Stimulated activated naive CD8-positive, alpha-beta T cell treated with anti-CD3 and anti-CD28 coated beads, Interleukin-15, Interleukin-2, amounts not matched to agents 100 ng/mL and 50 ng/mL, for 24 hours (primary cell): Measurements from ENCODE around the gene KLHDC8B.

Source experiments
- H3K27ac Mint-ChIP-seq: one replicate; pipeline ENCODE4 v1.8.0; 2021; ENCODE audit warnings: mild to moderate bottlenecking, mixed read lengths
- H3K27me3 Mint-ChIP-seq: one replicate; pipeline ENCODE4 v1.8.0; 2021; ENCODE audit warnings: mixed read lengths
- H3K36me3 Mint-ChIP-seq: one replicate; pipeline ENCODE4 v1.8.0; 2021; ENCODE audit warnings: low read depth, mixed read lengths
- H3K4me1 Mint-ChIP-seq: one replicate; pipeline ENCODE4 v1.8.0; 2021; ENCODE audit warnings: low read depth, mixed read lengths
- H3K4me3 Mint-ChIP-seq: one replicate; pipeline ENCODE4 v1.8.0; 2021; ENCODE audit warnings: mild to moderate bottlenecking, mixed read lengths
- H3K9me3 Mint-ChIP-seq: one replicate; pipeline ENCODE4 v1.8.0; 2021; ENCODE audit warnings: mixed read lengths

Gene KLHDC8B

DNA sequence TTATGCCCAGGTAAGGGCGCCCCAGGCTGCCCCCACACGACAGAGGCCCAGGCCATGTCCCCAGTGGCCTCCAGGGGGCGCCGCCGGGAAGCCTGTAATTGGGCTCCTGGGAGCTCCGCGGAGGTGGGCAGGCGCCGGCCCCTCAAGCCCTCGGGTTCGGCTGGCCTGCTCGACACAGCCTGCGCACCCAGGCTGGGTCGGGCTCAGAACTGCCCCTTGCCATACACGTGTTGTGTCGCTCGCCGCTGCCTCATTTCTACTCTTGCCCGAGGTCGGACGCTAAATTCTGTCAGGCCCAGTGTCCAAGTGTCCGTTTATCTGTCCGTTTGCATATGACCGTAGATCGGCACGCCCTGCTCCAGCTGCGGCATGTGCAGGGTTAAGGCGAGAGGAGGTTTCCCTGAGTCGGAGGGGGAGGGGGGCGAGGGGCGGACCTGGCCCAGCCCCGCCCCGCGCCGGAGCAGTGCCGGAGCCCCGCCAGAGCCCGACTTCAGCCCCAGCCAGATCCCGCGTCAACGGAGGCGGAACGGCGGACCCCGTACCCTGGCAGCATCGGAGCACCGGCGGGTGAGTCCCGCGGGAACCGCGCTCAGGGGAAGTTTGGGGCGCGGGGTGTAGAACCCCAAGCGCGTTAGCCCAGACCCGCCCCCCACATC is at the start of gene KLHDC8B:
TSS of gene KLHDC8B (plus strand) at position 480 of the 656 bp plus-strand sequence. CDS start 1,172 bp downstream, outside the sequence.
- Mint-ChIP-seq H3K27me3 (no peaks in the 10 kb centered on the region), H3K36me3 (no peaks in the 10 kb centered on the region), H3K4me3 (peak within 1 kb of the TSS; percentile 81), H3K27ac (peak within 1 kb of the TSS; percentile 59), H3K9me3 (no peaks in the 10 kb centered on the region), H3K4me1 (peaks cover 18% of the 10 kb centered on the region)

DNA sequence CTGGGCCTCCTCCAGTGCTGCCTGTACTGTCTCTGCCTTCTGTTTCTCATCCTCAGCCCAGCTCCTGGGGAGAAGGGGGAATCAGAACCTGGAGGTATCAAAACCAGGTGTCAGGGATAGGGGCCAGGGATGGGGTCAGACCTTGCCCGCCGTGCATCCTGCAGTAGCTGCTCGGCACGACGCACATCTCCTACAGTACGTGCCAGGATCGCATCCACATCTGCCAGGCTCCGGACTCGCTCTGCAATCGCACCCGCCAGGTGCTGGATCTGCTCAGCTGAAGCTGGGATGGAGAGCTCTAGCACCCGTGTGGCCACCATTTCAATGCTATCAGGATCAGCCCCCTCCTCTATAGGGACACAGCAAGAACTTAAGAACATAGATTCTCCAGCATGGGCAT is 49.4 kb upstream of the KLHDC8B start:
- Mint-ChIP-seq H3K4me1 (peaks cover 19% of the 10 kb centered on the region), H3K36me3 (peaks cover 17% of the 10 kb centered on the region), H3K4me3 (no peak overlapping the region), H3K9me3 (no peaks in the 10 kb centered on the region), H3K27me3 (no peaks in the 10 kb centered on the region), H3K27ac (peak overlapping the region; percentile 82)

DNA sequence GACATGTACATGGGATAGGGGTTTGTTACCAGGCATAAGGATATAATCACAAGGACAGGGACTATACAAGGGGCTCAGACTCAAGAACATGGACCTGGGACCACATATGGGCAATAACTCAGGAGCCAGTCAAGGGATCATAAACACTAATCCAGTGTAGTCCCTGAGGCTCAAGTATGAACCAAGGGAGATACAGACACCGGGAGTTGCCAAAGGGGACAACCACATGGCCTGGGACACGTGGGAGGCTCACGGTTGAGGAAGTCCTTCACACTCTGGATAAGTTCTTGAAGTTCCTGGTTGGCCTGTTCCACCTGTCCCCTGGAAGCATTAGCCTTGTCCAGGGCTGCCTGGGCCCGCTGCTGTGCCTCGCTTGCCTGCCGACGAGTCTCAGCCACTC is 48.9 kb upstream of the KLHDC8B start:
- H3K4me1 Mint-ChIP-seq = peaks cover 19% of the 10 kb centered on the region
- H3K36me3 Mint-ChIP-seq = peaks cover 14% of the 10 kb centered on the region
- H3K27me3 Mint-ChIP-seq = no peaks in the 10 kb centered on the region
- H3K27ac Mint-ChIP-seq = no peak overlapping the region
- H3K9me3 Mint-ChIP-seq = no peaks in the 10 kb centered on the region
- H3K4me3 Mint-ChIP-seq = no peak overlapping the region

DNA sequence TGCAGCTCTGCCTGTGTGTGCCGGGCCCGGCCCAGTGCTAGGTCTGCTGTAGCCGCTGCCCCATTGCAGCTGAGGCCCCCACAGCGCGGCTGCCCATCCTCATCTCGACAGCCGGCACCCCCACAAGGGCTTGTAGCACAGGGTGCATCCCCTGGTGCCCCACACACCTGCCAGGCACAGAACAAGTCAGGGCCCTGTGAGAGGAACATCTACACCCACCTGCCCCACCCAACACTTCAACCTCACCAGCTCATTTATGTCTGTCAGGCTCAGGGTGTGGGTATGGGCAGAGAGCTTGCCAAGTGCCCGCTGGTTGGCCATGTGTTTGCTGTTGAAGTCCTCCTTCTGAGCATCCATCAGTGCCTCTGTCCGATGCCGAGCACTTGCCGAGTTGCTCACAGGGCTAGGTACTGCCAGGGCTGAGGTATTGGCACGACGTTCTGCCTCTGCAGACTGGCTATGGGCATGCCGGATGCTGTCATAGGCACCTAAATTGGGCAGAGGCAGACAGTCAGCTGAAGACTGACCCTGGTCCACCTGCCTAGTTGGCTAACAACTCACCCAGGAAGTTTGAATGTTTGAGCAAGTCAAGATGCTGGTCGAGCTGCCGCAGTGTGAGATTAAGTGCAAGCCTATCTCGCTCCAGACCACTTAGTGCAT is 48.4 kb upstream of the KLHDC8B start:
- H3K4me1 Mint-ChIP-seq = peaks cover 19% of the 10 kb centered on the region
- peaks cover 8% of the 10 kb centered on the region for H3K36me3 Mint-ChIP-seq
- no peak overlapping the region for H3K4me3 Mint-ChIP-seq
- no peak overlapping the region for H3K27ac Mint-ChIP-seq
- H3K9me3 Mint-ChIP-seq = no peaks in the 10 kb centered on the region
- no peaks in the 10 kb centered on the region for H3K27me3 Mint-ChIP-seq

DNA sequence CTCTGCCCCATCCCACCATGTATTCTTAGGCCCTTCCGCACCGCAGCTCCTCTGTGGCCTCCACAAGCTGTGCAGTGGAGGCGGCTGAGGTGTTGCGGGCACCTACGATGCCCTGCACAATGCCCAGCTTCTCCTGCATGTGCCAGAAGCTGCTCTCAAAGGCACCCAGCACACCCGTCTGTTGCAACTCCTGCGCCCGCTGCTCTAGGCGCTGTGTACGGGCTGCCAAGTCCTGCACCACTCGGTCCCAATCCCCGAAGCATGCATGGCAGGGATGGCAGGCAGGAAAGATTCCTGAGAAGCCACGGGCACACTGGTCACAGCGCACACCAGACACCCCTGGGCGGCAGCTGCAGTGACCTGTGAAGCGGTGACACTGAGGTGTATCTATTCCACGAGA is 47.7 kb upstream of the KLHDC8B start:
- Mint-ChIP-seq H3K9me3 (no peaks in the 10 kb centered on the region), H3K4me3 (no peak overlapping the region), H3K27ac (no peak overlapping the region)

DNA sequence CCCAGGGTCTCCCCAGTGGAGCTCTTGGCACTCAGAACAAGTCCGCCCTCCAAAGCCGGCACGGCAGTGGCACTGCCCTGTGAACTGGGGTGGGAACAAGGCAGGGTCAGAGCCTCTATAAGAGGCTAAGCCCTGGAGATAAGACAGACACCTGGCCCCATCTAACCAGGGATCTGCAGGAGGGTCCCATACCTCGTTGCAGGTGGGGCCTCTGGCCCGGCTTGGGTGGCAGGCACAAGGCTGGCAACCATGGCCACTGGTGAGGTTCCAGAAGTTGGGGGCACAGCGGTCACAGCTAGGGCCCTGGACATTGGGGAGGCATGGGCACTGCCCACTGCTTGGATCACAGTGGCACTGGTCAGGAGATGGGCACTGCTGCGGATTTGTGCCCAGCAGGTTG is 47.2 kb upstream of the KLHDC8B start:
- no peak overlapping the region for H3K4me3 Mint-ChIP-seq
- peaks cover 14% of the 10 kb centered on the region for H3K4me1 Mint-ChIP-seq
- no peak overlapping the region for H3K27ac Mint-ChIP-seq
- peaks cover under 1% of the 10 kb centered on the region for H3K36me3 Mint-ChIP-seq
- no peaks in the 10 kb centered on the region for H3K9me3 Mint-ChIP-seq
- no peaks in the 10 kb centered on the region for H3K27me3 Mint-ChIP-seq

More for the DNA sequence above, 47.7 kb upstream of the KLHDC8B start:
- Mint-ChIP-seq H3K27me3 (no peaks in the 10 kb centered on the region), H3K36me3 (peaks cover 6% of the 10 kb centered on the region), H3K4me1 (peaks cover 19% of the 10 kb centered on the region)

DNA sequence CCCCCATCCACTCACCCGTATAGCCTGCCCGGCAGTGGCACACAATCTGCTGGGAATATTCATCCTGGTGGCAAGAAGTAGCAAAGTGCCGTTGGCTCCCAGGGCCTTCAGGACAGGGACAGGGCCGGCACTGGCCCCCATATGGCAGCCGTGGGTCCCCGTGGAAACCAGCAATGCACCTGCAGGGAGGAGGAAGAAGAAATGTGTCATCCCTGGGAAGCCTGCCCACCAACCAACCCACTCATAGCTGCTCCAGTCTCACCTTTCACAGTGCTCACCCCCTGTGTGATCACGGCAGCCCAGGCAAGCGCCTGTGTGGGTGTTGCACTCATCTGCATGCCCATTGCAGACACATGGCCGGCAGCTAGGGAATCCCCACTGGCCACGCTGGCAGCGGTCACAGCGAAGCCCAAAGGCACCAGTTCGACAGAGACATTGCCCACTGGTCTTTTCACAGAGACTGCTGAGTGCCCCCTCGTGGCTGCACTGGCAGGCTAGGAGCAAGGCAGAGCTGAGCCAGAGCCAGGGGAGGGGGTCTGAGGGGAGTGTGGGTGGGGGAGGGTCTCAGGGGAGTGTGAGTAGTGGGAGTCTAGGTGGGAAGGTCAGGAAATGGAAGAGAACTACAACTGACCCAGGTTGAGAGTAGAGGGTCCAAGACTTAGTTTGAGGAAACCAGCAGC is 46.3 kb upstream of the KLHDC8B start:
- H3K9me3 Mint-ChIP-seq = no peaks in the 10 kb centered on the region
- no peaks in the 10 kb centered on the region for H3K27me3 Mint-ChIP-seq
- H3K27ac Mint-ChIP-seq = no peak overlapping the region
- peaks cover 5% of the 10 kb centered on the region for H3K4me1 Mint-ChIP-seq
- no peaks in the 10 kb centered on the region for H3K36me3 Mint-ChIP-seq
- no peak overlapping the region for H3K4me3 Mint-ChIP-seq

DNA sequence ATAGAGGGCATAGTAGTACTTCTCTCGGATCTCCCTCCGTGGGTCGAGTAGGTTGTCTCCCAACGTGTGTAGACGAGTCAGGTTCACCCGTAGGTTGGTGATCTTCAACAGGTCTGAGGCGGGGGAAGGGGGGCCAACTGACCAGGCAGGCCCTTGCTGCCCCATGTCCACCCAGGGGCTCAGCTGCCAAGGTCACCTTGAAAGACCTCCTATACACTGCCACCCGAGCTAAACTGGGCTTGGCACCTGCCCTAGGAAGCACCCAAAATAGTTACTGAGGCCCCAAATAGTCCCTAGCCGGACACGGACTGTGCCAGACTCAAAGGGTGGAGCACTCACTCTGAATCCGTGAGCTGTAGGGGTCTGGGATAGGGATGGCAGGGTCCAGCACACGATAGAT is 40.4 kb upstream of the KLHDC8B start:
- H3K9me3 Mint-ChIP-seq = no peaks in the 10 kb centered on the region
- H3K27ac Mint-ChIP-seq = no peak overlapping the region
- H3K4me1 Mint-ChIP-seq = peaks cover 6% of the 10 kb centered on the region
- H3K4me3 Mint-ChIP-seq = no peak overlapping the region
- no peaks in the 10 kb centered on the region for H3K36me3 Mint-ChIP-seq
- peaks cover 7% of the 10 kb centered on the region for H3K27me3 Mint-ChIP-seq

DNA sequence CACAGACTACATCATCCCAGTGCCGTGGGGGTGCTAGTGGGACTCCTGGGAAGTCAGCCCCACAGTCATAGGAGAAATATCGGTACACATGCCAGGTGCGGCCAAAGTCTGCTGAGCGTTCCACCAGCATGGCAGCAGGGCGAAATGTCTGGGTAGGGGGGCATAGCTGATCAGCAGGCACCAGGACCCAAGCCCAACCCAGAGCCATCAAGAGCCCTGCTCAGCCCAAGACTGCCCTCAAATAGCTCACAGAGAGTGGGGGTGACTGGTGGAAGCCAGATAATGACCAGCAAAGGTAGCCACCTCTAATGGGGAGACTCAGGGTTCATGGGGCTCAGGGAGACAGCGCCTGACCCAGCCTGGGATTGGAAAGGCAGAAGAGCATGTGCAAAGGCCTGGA is 39.8 kb upstream of the KLHDC8B start:
- H3K27ac Mint-ChIP-seq = no peak overlapping the region
- no peaks in the 10 kb centered on the region for H3K9me3 Mint-ChIP-seq
- peaks cover 6% of the 10 kb centered on the region for H3K4me1 Mint-ChIP-seq
- peaks cover 7% of the 10 kb centered on the region for H3K27me3 Mint-ChIP-seq
- no peaks in the 10 kb centered on the region for H3K36me3 Mint-ChIP-seq
- H3K4me3 Mint-ChIP-seq = no peak overlapping the region

DNA sequence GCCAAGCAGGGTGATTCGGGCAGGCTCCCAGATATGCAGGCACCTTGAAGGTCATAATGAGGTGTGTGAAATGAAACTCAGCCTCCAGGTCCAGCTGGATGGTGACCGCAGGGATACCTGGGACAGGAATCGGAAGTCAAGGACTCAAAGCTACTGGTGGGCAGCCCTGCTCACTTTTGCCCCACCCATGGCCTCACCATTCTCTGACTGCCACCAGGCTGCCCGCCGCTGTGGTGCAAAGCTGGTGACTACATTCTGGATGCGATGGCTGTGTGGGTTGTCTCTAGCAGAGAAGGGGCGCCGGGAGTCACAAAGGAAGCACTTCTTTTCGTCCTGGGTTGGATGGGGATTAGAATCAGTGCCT is 39.3 kb upstream of the KLHDC8B start:
- Mint-ChIP-seq H3K9me3 (no peaks in the 10 kb centered on the region), H3K27me3 (peaks cover 7% of the 10 kb centered on the region), H3K27ac (no peak overlapping the region), H3K4me1 (peaks cover 6% of the 10 kb centered on the region), H3K4me3 (no peak overlapping the region), H3K36me3 (no peaks in the 10 kb centered on the region)

DNA sequence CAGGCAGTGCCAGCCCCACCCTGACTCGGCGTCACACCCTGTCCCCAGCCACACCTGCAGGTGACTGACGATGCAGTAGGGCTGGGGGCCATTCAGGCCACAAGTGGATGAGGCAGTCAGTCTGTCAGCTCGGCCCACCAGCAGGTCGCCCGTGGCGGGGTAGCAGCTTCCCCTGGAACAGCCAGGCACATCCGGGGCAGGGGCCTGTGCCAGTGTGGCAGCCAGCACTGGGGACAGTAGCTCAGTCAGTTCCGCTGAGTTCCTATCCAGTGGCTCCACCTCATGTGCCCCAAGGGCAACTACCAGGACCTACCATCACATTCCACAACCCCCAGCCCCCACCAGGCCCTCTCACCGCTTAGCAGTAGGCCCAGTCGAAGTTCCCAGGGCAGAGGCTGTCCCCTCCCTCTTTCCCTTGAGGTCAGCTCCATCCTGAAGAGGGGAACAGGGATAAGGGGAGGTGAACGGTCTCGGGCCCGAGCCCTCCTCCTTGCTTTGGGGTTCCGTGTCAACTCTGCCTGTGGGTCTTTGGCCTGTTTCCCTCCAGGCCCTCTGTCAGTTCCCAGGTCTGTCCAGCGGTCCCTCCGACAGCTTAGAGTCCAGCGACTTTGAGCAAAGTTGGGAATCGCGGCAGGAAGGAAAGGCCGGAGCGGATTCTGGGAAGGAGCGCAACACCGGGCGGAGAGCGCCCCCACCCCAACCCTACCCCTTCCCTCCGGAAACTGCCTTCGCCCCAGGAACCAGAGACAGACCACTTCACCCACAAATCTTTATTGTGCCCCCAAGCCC is 38.8 kb upstream of the KLHDC8B start, which contains the start of gene LAMB2:
TSS of gene LAMB2 (minus strand) at position 614 of the 789 bp plus-strand sequence. CDS start at position 431, 183 bp downstream.
- Mint-ChIP-seq H3K9me3 (no peaks in the 10 kb centered on the region), H3K27ac (no peak within 1 kb of the TSS), H3K4me1 (peaks cover 6% of the 10 kb centered on the region), H3K27me3 (peaks cover 10% of the 10 kb centered on the region), H3K36me3 (no peaks in the 10 kb centered on the region), H3K4me3 (no peak within 1 kb of the TSS)

DNA sequence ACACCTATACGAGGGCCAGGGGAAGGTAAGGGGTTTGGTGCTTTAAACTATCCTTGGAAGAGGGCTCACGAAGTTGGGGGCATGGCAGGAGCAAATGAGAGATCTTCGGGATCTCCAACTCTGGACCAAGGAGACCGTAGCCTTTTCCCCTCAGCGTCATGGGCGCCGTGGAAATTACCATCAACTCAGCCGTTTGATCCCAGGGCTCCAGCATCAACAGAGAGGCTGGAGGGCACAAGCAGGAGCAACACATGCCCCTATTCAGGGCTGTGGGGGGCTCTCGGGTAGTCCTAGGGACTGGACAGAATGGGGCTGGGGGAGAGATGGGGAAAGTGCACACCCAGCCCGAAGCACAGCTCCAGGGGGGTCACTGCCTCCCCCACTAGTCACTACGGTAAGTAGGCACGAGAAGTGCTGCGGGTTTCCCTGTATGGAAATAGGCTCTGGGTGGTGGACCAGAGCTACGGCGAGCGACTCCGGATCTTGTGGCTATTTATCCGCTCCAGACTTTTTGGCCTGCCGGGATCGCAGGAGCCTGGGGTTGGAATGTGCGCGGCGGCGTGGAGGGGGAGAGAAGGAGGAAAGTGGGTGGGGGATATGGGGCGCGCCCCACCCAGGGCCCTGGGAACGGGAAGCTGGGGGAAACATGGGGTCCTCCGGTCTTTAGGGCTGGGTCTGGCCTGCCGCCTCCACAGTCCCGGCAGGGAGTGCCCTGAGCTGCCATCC is 38.0 kb upstream of the KLHDC8B start:
- peaks cover 11% of the 10 kb centered on the region for H3K27me3 Mint-ChIP-seq
- H3K27ac Mint-ChIP-seq = no peak overlapping the region

DNA sequence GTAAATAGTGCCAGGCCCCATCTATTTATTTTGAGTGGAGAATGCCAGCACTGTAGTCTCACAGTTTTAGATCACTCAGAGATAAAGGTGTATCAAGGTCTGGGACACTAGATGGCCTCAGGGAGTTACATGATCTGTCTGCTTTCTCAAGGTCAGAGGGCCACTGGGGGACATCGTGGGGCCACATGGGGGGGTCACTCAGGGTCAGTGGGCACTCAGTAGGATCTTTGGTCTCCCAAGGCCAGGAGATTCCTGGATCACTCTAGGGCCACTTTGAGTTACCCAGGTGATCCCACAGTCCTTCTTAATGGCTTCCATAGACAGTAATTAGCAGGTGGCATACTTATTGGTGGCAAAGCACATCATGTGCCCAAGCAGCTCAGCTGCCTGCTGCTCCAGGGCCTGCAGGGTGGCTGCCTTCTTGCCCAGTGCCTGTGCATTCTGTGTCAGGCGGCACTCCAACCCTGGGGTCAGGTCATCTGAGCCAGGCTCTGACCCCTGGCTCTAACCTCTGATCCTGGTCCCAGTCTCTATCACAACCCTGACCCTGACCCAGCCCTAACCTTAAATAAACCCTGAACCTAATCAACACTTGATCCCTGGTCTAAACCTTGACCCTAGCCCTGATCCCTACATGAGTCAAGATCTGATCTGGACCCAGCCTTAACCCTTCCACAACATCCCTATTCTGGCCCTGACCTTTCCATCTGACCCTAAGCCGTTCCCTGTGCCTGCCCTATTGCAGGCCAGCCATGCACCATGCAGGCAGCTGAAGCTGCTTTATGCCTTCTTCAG is 36.7 kb upstream of the KLHDC8B start:
- Mint-ChIP-seq H3K4me1 (peaks cover 6% of the 10 kb centered on the region), H3K36me3 (no peaks in the 10 kb centered on the region), H3K4me3 (no peak overlapping the region), H3K27ac (no peak overlapping the region), H3K9me3 (no peaks in the 10 kb centered on the region), H3K27me3 (peaks cover 11% of the 10 kb centered on the region)

More for the DNA sequence above, 38.0 kb upstream of the KLHDC8B start:
- no peaks in the 10 kb centered on the region for H3K9me3 Mint-ChIP-seq
- H3K4me1 Mint-ChIP-seq = peaks cover 6% of the 10 kb centered on the region
- no peak overlapping the region for H3K4me3 Mint-ChIP-seq
- H3K36me3 Mint-ChIP-seq = no peaks in the 10 kb centered on the region

DNA sequence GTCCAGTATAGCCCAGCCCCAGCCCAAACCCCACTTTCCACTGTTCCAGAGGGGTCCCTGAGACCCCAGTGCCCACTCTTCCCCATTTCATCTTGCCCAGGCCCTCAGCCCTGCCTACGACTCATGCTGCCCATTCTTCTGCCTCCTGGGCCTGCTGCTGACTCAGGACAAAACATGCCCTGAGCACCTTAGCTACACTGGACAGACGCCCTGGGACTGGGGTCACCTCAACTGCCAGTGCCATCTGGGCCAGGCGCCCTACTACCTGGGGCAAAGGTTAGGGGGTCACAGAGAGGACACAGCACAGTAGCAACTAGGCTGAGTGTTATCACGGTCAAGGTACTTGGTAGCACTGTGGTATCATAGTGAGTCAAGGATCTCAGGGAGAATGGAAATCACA is 35.9 kb upstream of the KLHDC8B start:
- no peak overlapping the region for H3K4me3 Mint-ChIP-seq
- H3K27me3 Mint-ChIP-seq = peaks cover 13% of the 10 kb centered on the region
- H3K9me3 Mint-ChIP-seq = no peaks in the 10 kb centered on the region
- peaks cover 6% of the 10 kb centered on the region for H3K4me1 Mint-ChIP-seq
- no peak overlapping the region for H3K27ac Mint-ChIP-seq
- H3K36me3 Mint-ChIP-seq = no peaks in the 10 kb centered on the region
